ENCODE measurements around the gene GNAL.

Gene GNAL

GRCh38 chr18:11792632-11793031 lies 103.6 kb downstream of the GNAL start:
- no peaks in the 10 kb centered on the region for H3K36me3 ChIP-seq (ENCODE audit: control insufficient read depth, low read length)
- H3K27me3 ChIP-seq (ENCODE audit: control insufficient read depth, low read length), result no peaks in the 10 kb centered on the region
- no peak overlapping the region for H3K27ac ChIP-seq (ENCODE audit: low read depth, low read length)
- no peaks in the 10 kb centered on the region for H3F3A ChIP-seq (ENCODE audit: control insufficient read depth, insufficient read depth)
- H3K79me2 ChIP-seq (ENCODE audit: control insufficient read depth, low read length), result no peaks in the 10 kb centered on the region
- no peak for TF ChIP-seq CTCF (IDR thresholded peaks at IDR 0.05; ENCODE audit: low read depth, low read length, poor library complexity, severe bottlenecking)
- TF ChIP-seq EZH2phosphoT487 (IDR thresholded peaks at IDR 0.05; ENCODE audit: borderline replicate concordance, low read length), result no peak
- H3K4me2 ChIP-seq (ENCODE audit: low read length), result no peak overlapping the region
- H3K4me3 ChIP-seq (ENCODE audit: low read length), result no peak overlapping the region
- no peaks in the 10 kb centered on the region for H4K20me1 ChIP-seq (ENCODE audit: control insufficient read depth, insufficient read depth, low read depth, low read length)
- H3K9me3 ChIP-seq (ENCODE audit: control insufficient read depth, insufficient read depth, low read length), result no peaks in the 10 kb centered on the region
- H3K4me1 ChIP-seq (ENCODE audit: control insufficient read depth, low read length), result peaks cover 23% of the 10 kb centered on the region
- H3K9me2 ChIP-seq (replicated peaks; ENCODE audit: control insufficient read depth, low read length), result no peaks in the 10 kb centered on the region

- peaks cover 16% of the 10 kb centered on the region for H3K4me1 ChIP-seq (ENCODE audit: control insufficient read depth, low read length)
- H3K27me3 ChIP-seq (ENCODE audit: control insufficient read depth, low read length), result no peaks in the 10 kb centered on the region
- no peaks in the 10 kb centered on the region for H3K36me3 ChIP-seq (ENCODE audit: control insufficient read depth, low read length)
- no peak overlapping the region for H3K4me2 ChIP-seq (ENCODE audit: low read length)
- H3K9me2 ChIP-seq (replicated peaks; ENCODE audit: control insufficient read depth, low read length), result no peaks in the 10 kb centered on the region
- H3K9me3 ChIP-seq (ENCODE audit: control insufficient read depth, insufficient read depth, low read length), result no peaks in the 10 kb centered on the region
- H4K20me1 ChIP-seq (ENCODE audit: control insufficient read depth, insufficient read depth, low read depth, low read length), result no peaks in the 10 kb centered on the region
- no peaks in the 10 kb centered on the region for H3K79me2 ChIP-seq (ENCODE audit: control insufficient read depth, low read length)
- H3F3A ChIP-seq (ENCODE audit: control insufficient read depth, insufficient read depth), result no peaks in the 10 kb centered on the region
- no peak overlapping the region for H3K4me3 ChIP-seq (ENCODE audit: low read length)
- no peak overlapping the region for H3K27ac ChIP-seq (ENCODE audit: low read depth, low read length)
- TF ChIP-seq EZH2phosphoT487 (IDR thresholded peaks at IDR 0.05; ENCODE audit: borderline replicate concordance, low read length), result no peak
- no peak for TF ChIP-seq CTCF (IDR thresholded peaks at IDR 0.05; ENCODE audit: low read depth, low read length, poor library complexity, severe bottlenecking)
Observed at GRCh38 chr18:11794195-11794594, 105.1 kb downstream of the GNAL start.

GRCh38 chr18:11795916-11796315 lies 106.9 kb downstream of the GNAL start:
- H3K4me3 ChIP-seq (ENCODE audit: low read length), result no peak overlapping the region
- H3K36me3 ChIP-seq (ENCODE audit: control insufficient read depth, low read length), result no peaks in the 10 kb centered on the region
- H3K79me2 ChIP-seq (ENCODE audit: control insufficient read depth, low read length), result no peaks in the 10 kb centered on the region
- H3K27me3 ChIP-seq (ENCODE audit: control insufficient read depth, low read length), result no peaks in the 10 kb centered on the region
- H3K4me2 ChIP-seq (ENCODE audit: low read length), result no peak overlapping the region
- 0 out of 2 replicates have a peak, but pooled peaks cover 2% of the 10 kb centered on the region for H3K4me1 ChIP-seq (ENCODE audit: control insufficient read depth, low read length)
- TF ChIP-seq EZH2phosphoT487 (IDR thresholded peaks at IDR 0.05; ENCODE audit: borderline replicate concordance, low read length), result no peak
- TF ChIP-seq CTCF (IDR thresholded peaks at IDR 0.05; ENCODE audit: low read depth, low read length, poor library complexity, severe bottlenecking), result no peak
- H3F3A ChIP-seq (ENCODE audit: control insufficient read depth, insufficient read depth), result no peaks in the 10 kb centered on the region
- H3K9me2 ChIP-seq (replicated peaks; ENCODE audit: control insufficient read depth, low read length), result no peaks in the 10 kb centered on the region
- no peaks in the 10 kb centered on the region for H3K9me3 ChIP-seq (ENCODE audit: control insufficient read depth, insufficient read depth, low read length)
- H4K20me1 ChIP-seq (ENCODE audit: control insufficient read depth, insufficient read depth, low read depth, low read length), result no peaks in the 10 kb centered on the region
- H3K27ac ChIP-seq (ENCODE audit: low read depth, low read length), result no peak overlapping the region

- H4K20me1 ChIP-seq (ENCODE audit: control insufficient read depth, insufficient read depth, low read depth, low read length), result no peaks in the 10 kb centered on the region
- no peaks in the 10 kb centered on the region for H3K27me3 ChIP-seq (ENCODE audit: control insufficient read depth, low read length)
- H3K4me2 ChIP-seq (ENCODE audit: low read length), result no peak overlapping the region
- no peak for TF ChIP-seq EZH2phosphoT487 (IDR thresholded peaks at IDR 0.05; ENCODE audit: borderline replicate concordance, low read length)
- TF ChIP-seq CTCF (IDR thresholded peaks at IDR 0.05; ENCODE audit: low read depth, low read length, poor library complexity, severe bottlenecking), result no peak
- no peaks in the 10 kb centered on the region for H3K9me3 ChIP-seq (ENCODE audit: control insufficient read depth, insufficient read depth, low read length)
- H3K4me1 ChIP-seq (ENCODE audit: control insufficient read depth, low read length), result no peaks in the 10 kb centered on the region
- H3K79me2 ChIP-seq (ENCODE audit: control insufficient read depth, low read length), result no peaks in the 10 kb centered on the region
- no peak overlapping the region for H3K4me3 ChIP-seq (ENCODE audit: low read length)
- no peak overlapping the region for H3K27ac ChIP-seq (ENCODE audit: low read depth, low read length)
- no peaks in the 10 kb centered on the region for H3F3A ChIP-seq (ENCODE audit: control insufficient read depth, insufficient read depth)
- no peaks in the 10 kb centered on the region for H3K9me2 ChIP-seq (replicated peaks; ENCODE audit: control insufficient read depth, low read length)
- H3K36me3 ChIP-seq (ENCODE audit: control insufficient read depth, low read length), result no peaks in the 10 kb centered on the region
Observed at GRCh38 chr18:11798271-11798670, 109.2 kb downstream of the GNAL start.

All from DOHH2 (cell line).